NT2/D1 (cell line): ENCODE data around the gene CACUL1.

ENCODE experiments used
- SUZ12 ChIP-seq: IDR thresholded peaks from 2 replicates; pipeline ENCODE4 v1.6.1; 2011; ENCODE audit not compliant: insufficient read length, insufficient read depth; ENCODE audit errors: extremely low read depth
- YY1 ChIP-seq: IDR thresholded peaks from 2 replicates; pipeline ENCODE4 v1.6.1; 2011; ENCODE audit not compliant: insufficient read length, insufficient read depth
- ZNF274 ChIP-seq: IDR thresholded peaks from 2 replicates; pipeline ENCODE4 v1.6.1; 2011; ENCODE audit warnings: mild to moderate bottlenecking, low read depth, low read length

DNA sequence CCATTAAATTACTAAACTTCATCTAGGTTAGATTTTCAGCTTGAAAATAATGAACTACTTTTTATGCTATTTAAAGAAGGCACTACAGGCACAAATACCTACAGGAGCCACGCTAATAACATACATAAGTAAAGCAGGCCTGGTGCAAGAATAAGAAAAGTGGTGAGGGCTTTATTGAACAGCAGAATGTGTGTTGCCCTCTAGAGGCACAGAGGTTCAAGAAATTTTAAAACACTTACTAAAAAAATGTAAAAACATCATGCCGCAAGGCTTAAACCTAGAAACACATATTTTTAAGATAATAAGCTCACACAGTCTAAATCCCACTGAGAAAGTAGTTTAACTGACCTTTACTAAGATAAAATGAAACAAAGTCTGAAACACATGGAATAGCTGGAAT, 20.3 kb downstream of the CACUL1 start:
- TF ChIP-seq ZNF274 (no peak), SUZ12 (no peak), YY1 (no peak)
